Measurements from ENCODE around the gene LRRC63.

- no peak for TF ChIP-seq CTCF (conservative IDR thresholded peaks at IDR 0.05; ENCODE audit: low read depth, low read length)
- no peak for TF ChIP-seq EZH2 (IDR thresholded peaks at IDR 0.05; ENCODE audit: borderline replicate concordance, low read depth, low read length, poor library complexity, severe bottlenecking)
Observed at GRCh38 chr13:46176756-46177155, 35.0 kb upstream of the LRRC63 start.

Data from A673 (cell line).